ENCODE results near the gene ATL2.

Gene ATL2

DNA sequence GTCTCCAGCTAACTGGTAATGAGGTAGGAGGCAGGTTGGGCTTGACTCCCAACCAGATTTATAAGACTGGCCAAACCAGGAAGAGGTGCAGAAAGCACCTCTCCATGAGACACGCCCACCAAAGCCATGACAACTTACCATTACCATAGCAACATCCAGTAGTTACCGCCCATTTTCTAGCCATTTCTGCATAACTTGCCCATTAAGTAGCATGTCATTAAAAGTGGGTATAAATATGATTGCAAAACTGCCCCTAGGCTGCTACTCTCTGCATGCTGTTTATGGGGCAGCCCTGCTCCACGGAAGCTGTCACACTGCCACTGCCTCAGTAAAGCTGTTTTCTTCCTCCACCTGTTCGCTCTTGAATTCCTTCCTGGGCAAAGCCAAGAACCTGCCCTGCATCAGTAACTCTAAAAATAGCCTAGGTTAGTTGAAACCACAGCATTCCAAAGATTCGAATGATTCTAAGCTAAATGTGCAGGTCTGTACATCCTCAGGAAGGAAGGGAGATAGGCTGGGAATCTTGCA lies 131.9 kb downstream of the ATL2 start:
- H3K27me3 ChIP-seq (ENCODE audit: control insufficient read depth, insufficient read depth, low read length): no peaks in the 10 kb centered on the region
- no peaks in the 10 kb centered on the region for H3K4me1 ChIP-seq (ENCODE audit: control insufficient read depth, insufficient read depth, low read length)
- H3K9me3 ChIP-seq (ENCODE audit: control insufficient read depth, insufficient read depth, low read length): no peaks in the 10 kb centered on the region
- no peak overlapping the region for H3K4me3 ChIP-seq (ENCODE audit: low read depth, low read length)
- no peak overlapping the region for H3K9ac ChIP-seq (ENCODE audit: low read depth, low read length)
- no peaks in the 10 kb centered on the region for H3K36me3 ChIP-seq (ENCODE audit: control insufficient read depth, insufficient read depth, low read length)
- no peak overlapping the region for H3K27ac ChIP-seq (ENCODE audit: low read depth, low read length)

DNA sequence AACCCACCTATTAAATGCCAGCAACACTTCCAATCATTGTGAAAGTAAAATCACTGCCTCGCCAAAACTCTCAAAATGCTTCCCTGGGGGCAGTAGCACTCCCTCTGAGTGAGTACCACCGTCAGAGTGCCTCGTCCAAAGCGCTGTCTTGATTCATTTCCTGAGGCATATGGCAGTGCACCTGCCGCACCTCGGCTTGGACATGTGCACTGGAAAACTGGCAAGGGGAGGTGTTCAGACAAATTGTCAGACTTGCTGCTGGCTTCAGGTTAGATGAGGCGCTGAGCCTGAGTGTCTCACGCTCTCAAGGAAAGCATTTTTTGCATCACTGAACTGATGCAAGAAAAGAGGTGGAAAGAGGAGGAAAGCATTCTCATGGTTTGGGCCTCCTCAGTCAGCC lies 132.8 kb downstream of the ATL2 start:
- Histone ChIP-seq H3K27ac (ENCODE audit: low read depth, low read length) (no peak overlapping the region), H3K4me3 (ENCODE audit: low read depth, low read length) (no peak overlapping the region), H3K9me3 (ENCODE audit: control insufficient read depth, insufficient read depth, low read length) (no peaks in the 10 kb centered on the region), H3K27me3 (ENCODE audit: control insufficient read depth, insufficient read depth, low read length) (no peaks in the 10 kb centered on the region), H3K4me1 (ENCODE audit: control insufficient read depth, insufficient read depth, low read length) (no peaks in the 10 kb centered on the region), H3K9ac (ENCODE audit: low read depth, low read length) (no peak overlapping the region), H3K36me3 (ENCODE audit: control insufficient read depth, insufficient read depth, low read length) (no peaks in the 10 kb centered on the region)

Measured in HUES48 (cell line).